ENCODE results near the gene PFN1.

- TF ChIP-seq CTCF (IDR thresholded peaks at IDR 0.05; ENCODE audit: low read length) (no peak), EZH2 (optimal IDR thresholded peaks at IDR 0.05; ENCODE audit: low read depth, low read length) (no peak), EZH2phosphoT487 (IDR thresholded peaks at IDR 0.05; ENCODE audit: low read length) (no peak)
These were observed 25.2 kb upstream of the PFN1 start for GRCh38 chr17:4973256-4974114.

Data from MM.1S (cell line).